HCT116 (cell line): ENCODE measurements around the gene IGF2.
"Not testable (repeated sequence)": the region's sequence is repeated elsewhere in the genome, so short reads cannot be mapped to it uniquely, and the experiment has no call there.

Experiments
- ATF3 ChIP-seq: IDR thresholded peaks from 2 replicates; pipeline ENCODE4 v1.6.1; 2012
- CBX3 ChIP-seq: IDR thresholded peaks from 2 replicates; pipeline ENCODE4 v1.6.1; 2012; ENCODE audit warnings: low read depth
- CTCF ChIP-seq, 3 experiments: fragments of 200-600 bp in 1 of 3; sonication (generic) in 1 of 3; IDR thresholded peaks in 2 of 3; conservative IDR thresholded peaks in 1 of 3; 2 replicates each; pipeline ENCODE4 v1.5.1; 2012 to 2017; ENCODE audit warnings: low read depth in 2 of 3, low read length in 2 of 3, antibody characterized with exemption in 1 of 3, borderline replicate concordance in 1 of 3, control low read depth in 1 of 3, mild to moderate bottlenecking in 1 of 3, mixed read lengths in 1 of 3, mixed run types in 1 of 3, moderate library complexity in 1 of 3; ENCODE audit not compliant: insufficient read depth in 1 of 3
- EZH2 ChIP-seq: fragments of 200-600 bp; sonication (generic); IDR thresholded peaks from 2 replicates; pipeline ENCODE4 v1.6.1; 2017; ENCODE audit warnings: antibody characterized with exemption, mixed run types
- POLR2A ChIP-seq: IDR thresholded peaks from 2 replicates; pipeline ENCODE4 v1.7.0; 2011; ENCODE audit warnings: borderline replicate concordance; ENCODE audit not compliant: insufficient read depth, insufficient read length; ENCODE audit errors: extremely low read depth
- POLR2AphosphoS5 ChIP-seq: IDR thresholded peaks from 2 replicates; pipeline ENCODE4 v1.6.1; 2011; ENCODE audit warnings: mild to moderate bottlenecking, low read depth, low read length, moderate library complexity
- SP1 ChIP-seq: IDR thresholded peaks from 2 replicates; pipeline ENCODE4 v1.6.1; 2012; ENCODE audit warnings: low read depth
- YY1 ChIP-seq: IDR thresholded peaks from 2 replicates; pipeline ENCODE4 v1.6.1; 2011; ENCODE audit warnings: low read length, low read depth, moderate library complexity, mild to moderate bottlenecking; ENCODE audit not compliant: insufficient replicate concordance; ENCODE audit errors: extremely low read depth
- ZFX ChIP-seq: fragments of 450-650 bp; IDR thresholded peaks from 2 replicates; pipeline ENCODE4 v1.6.1; 2017
- ZNF274 ChIP-seq: fragments of 200-500 bp; sonication (Bioruptor generic); IDR thresholded peaks from 2 replicates; pipeline ENCODE4 v1.6.1; 2014; ENCODE audit warnings: mild to moderate bottlenecking, low read depth, low read length, inconsistent platforms
- TF ChIP-seq, protein P1 (sequence below): IDR thresholded peaks from 2 replicates; pipeline ENCODE4 v1.6.1; 2012

DNA sequence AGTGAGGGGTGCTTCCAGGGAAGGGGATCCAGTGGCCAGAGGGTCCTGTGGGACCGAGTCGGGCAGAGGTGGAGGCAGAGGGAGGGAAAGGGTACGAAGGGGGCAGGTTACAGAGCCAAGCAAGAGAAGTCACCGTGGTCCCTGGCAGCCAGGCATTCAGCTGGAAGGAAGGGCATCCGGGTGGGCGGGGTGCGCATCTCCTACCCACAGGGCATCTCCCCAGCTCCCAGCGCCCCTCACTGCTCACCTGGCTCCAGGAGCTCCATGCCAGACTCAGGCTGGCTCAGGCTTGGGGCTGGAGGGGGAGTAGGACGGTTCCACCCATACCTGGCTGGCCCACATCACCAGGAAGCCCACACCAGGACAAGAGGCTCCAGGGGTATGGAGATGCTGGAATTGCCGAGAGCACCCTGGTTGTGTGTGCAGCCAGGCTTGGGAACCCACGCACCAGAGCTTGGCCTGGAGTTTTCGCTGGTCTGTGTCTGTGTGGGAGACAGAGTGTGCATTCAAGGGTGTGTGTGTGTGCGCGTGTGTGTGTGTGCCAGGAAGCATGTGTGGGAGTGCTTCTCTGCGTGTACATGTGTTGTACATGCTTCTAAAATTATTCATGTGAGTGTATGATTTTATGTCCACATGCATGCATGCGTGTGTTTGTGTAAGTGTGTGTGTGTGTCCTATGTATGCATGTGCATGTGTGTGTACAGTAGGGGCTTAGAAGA is 39.0 kb upstream of the IGF2 start:
- TF ChIP-seq ATF3; ZNF274; CTCF (IDR thresholded peaks at IDR 0.05 in 2 of 3, conservative IDR thresholded peaks at IDR 0.05 in 1 of 3; ENCODE audit: borderline replicate concordance in 1 of 3, insufficient read depth in 1 of 3, low read depth in 2 of 3, low read length in 2 of 3); POLR2AphosphoS5; POLR2A; SP1; CBX3; EZH2; ZFX; YY1: not testable (repeated sequence)
- TF ChIP-seq, protein P1, sequence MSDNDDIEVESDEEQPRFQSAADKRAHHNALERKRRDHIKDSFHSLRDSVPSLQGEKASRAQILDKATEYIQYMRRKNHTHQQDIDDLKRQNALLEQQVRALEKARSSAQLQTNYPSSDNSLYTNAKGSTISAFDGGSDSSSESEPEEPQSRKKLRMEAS: not testable (repeated sequence)
